GM12864 (cell line): Measurements from ENCODE around the gene CCSER1.

Experiments used
- DNase-seq: peaks from one replicate; pipeline ENCODE4 v3.0.0-alpha.2; 2011; ENCODE audit warnings: low read depth
- H3K4me3 ChIP-seq: 2 replicates; pipeline ENCODE4 v1.5.1; 2011; ENCODE audit warnings: mild to moderate bottlenecking, low read depth, low read length, control low read depth
- TF ChIP-seq, protein P1 (sequence below): IDR thresholded peaks from 2 replicates; pipeline ENCODE4 v1.5.1; 2011; ENCODE audit warnings: low read depth, mild to moderate bottlenecking, moderate library complexity, low read length, control low read depth, inconsistent platforms; ENCODE audit errors: missing control alignments

CCSER1 gene

DNA sequence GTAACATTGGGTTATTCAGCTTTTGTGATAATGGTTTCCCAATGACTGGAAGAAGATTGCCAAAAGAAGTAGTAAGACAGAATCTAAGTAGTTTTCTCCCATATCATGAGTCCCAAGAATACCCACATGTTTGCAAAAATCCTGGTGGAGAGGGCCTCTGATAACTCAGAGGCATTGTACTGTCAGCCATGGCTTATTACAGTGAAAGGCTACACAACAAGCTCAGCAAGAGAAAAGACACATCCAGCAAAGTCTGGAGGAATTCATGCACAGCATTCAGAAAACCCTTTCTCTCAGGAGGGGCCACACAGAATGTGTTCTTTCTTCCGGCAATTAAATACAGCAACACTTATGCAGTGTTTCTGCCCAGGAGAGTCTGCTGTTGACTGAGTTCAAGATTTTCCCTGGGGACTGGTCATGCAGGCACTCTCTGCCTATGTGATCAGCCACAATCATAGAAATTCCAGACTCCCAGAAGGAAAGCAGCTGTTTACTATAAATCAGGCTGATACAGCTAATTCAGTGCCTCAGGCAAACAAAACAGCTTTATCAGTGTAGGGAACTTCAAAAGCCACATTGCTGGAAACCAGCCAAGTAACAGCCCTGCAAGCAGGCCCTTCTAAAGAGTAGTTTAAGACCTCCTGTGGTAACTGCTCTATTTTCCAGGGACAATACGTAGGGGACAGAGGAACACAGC, 937.1 kb downstream of the CCSER1 start:
- H3K4me3 ChIP-seq, result no peak overlapping the region
- TF ChIP-seq, protein P1, sequence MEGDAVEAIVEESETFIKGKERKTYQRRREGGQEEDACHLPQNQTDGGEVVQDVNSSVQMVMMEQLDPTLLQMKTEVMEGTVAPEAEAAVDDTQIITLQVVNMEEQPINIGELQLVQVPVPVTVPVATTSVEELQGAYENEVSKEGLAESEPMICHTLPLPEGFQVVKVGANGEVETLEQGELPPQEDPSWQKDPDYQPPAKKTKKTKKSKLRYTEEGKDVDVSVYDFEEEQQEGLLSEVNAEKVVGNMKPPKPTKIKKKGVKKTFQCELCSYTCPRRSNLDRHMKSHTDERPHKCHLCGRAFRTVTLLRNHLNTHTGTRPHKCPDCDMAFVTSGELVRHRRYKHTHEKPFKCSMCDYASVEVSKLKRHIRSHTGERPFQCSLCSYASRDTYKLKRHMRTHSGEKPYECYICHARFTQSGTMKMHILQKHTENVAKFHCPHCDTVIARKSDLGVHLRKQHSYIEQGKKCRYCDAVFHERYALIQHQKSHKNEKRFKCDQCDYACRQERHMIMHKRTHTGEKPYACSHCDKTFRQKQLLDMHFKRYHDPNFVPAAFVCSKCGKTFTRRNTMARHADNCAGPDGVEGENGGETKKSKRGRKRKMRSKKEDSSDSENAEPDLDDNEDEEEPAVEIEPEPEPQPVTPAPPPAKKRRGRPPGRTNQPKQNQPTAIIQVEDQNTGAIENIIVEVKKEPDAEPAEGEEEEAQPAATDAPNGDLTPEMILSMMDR, result no peak
- no peak for DNase-seq

- DNase-seq, result no peak
- H3K4me3 ChIP-seq, result no peak overlapping the region
- TF ChIP-seq, protein P1, result no peak
Measured at GRCh38 chr4:91065117-91065516, 937.9 kb downstream of the CCSER1 start.

GRCh38 chr4:91070736-91071135, 943.5 kb downstream of the CCSER1 start:
- DNase-seq, result no peak
- TF ChIP-seq, protein P1, result no peak
- H3K4me3 ChIP-seq, result no peak overlapping the region

DNA sequence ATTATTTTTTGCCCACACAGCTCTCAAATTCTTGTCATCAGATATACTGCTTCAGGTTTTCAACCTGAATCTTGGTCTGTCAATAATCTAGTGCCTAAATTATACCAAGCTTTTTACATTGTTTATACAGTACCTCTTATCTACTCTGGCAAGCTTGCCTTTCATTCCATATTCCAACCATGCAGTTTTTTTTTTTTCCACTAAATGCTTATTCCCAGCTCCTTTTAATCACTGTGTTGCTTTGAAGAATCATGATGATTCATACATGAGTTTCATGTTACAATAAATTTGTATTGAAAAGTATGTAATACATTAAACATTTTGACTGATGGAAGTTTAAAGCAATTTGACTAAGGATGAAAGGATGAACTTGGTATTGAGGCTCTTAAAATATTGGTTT, 949.0 kb downstream of the CCSER1 start:
- TF ChIP-seq, protein P1, result no peak
- H3K4me3 ChIP-seq, result no peak overlapping the region
- no peak for DNase-seq

DNA sequence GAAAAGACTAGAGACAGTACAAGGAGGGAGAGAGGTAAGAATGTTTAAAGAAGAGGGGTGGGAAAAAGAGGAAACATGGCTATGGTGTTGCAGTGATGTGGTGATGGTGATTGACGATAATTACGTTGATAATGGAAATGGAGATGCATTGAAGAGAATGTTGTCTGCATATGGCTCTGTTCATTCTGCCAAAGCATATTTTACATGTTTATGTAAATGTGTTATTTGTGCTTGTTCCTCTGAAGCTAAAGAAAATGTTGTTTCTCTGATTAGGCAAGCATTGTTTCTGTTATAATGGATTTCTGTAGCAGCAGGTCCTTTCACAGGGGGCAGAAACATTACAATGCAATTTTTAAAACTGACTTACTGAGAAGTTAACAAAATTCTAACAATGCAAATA, 958.8 kb downstream of the CCSER1 start:
- H3K4me3 ChIP-seq, result no peak overlapping the region
- TF ChIP-seq, protein P1, result no peak
- no peak for DNase-seq

DNA sequence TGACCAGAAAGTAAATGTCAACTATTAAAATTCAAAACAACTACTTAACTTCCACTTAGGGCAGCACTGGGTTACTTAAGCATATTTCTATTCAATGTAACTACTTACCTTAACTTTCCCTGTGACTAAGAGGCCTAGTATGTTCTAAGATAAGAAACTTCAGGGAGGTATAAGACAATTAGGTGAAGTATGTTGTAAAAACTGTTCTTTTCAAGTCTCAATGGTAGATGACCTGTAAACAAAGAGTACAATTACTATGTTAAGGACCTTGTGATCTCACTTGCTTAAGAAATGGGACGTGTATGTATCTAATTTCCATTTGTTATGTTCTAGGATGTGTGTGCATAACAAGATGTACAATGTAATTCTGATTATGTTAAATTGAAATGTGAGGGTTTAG, 960.5 kb downstream of the CCSER1 start:
- TF ChIP-seq, protein P1, result no peak
- H3K4me3 ChIP-seq, result no peak overlapping the region
- no peak for DNase-seq

DNA sequence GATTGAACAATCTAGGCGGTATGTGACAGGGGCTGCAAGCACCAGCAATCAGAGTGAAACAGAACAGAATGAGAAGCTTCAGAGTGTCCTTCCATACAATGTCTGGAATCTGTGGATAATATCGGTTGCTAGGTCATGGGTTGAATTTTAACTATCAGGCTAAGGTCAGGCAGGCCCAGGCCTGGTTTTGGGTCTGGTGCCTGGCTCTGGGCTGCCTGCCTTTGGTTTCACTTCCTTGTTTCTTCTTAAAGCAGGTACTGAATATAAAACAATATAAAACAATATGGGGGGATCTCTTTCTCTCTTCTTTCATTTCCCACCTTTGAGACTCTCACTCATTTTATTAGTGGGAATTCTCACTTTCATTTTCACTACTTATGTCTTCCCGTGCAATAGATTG, 962.0 kb downstream of the CCSER1 start:
- no peak for DNase-seq
- TF ChIP-seq, protein P1, result no peak
- no peak overlapping the region for H3K4me3 ChIP-seq
